Activated T-cell treated with anti-CD3 and anti-CD28 coated beads, Interleukin-2, amount 50 U/mL, for 72 hours (primary cell): ENCODE measurements around the gene RPS15. TPM values are rescaled to one million over a fixed set of nuclear protein-coding genes. Genes with fewer than 3 reads are reported as not detected.
A peak's percentile ranks its signal among the peaks of the same experiment; 100 is the strongest.

Experiments
- ATAC-seq, 2 donors: fragments of 150-1000 bp; cut with Tn5 transposase; replicated peaks in 1 of 2; 2 replicates each; pipeline ENCODE4 v1.10.0; 2021; ENCODE audit warnings: moderate library complexity in 2 of 2, mild to moderate bottlenecking in 1 of 2
- DNase-seq, 2 donors: peaks; one replicate each; pipeline ENCODE4 v3.0.0; 2021 to 2022; ENCODE audit warnings: mixed read lengths in 1 of 2
- H3K27ac Mint-ChIP-seq: one replicate; pipeline ENCODE4 v1.8.0; 2022; ENCODE audit warnings: mild to moderate bottlenecking, moderate library complexity, mixed read lengths
- H3K27me3 Mint-ChIP-seq: one replicate; pipeline ENCODE4 v1.8.0; 2022; ENCODE audit warnings: low read depth, mixed read lengths
- H3K36me3 Mint-ChIP-seq, 2 donors: one replicate each; pipeline ENCODE4 v1.8.0; 2022; ENCODE audit warnings: mixed read lengths in 2 of 2, mild to moderate bottlenecking in 1 of 2; ENCODE audit not compliant: insufficient read depth in 2 of 2
- H3K4me1 Mint-ChIP-seq: one replicate; pipeline ENCODE4 v1.8.0; 2022; ENCODE audit warnings: low read depth, mixed read lengths
- H3K4me3 Mint-ChIP-seq, 2 donors: one replicate each; pipeline ENCODE4 v1.8.0; 2022; ENCODE audit warnings: mild to moderate bottlenecking in 2 of 2, mixed read lengths in 2 of 2, moderate library complexity in 2 of 2
- H3K9me3 Mint-ChIP-seq, 2 donors: one replicate each; pipeline ENCODE4 v1.8.0; 2022; ENCODE audit warnings: mixed read lengths in 2 of 2
- total RNA-seq, 2 donors: library from RNA; stranded (reverse); gene quantifications; one replicate each; pipeline ENCODE4 v1.2.3, GENCODE V29; 2022

RPS15 gene
- total RNA-seq, 2 donors from 2014 or later, result 1,293 to 1,490 TPM

DNA sequence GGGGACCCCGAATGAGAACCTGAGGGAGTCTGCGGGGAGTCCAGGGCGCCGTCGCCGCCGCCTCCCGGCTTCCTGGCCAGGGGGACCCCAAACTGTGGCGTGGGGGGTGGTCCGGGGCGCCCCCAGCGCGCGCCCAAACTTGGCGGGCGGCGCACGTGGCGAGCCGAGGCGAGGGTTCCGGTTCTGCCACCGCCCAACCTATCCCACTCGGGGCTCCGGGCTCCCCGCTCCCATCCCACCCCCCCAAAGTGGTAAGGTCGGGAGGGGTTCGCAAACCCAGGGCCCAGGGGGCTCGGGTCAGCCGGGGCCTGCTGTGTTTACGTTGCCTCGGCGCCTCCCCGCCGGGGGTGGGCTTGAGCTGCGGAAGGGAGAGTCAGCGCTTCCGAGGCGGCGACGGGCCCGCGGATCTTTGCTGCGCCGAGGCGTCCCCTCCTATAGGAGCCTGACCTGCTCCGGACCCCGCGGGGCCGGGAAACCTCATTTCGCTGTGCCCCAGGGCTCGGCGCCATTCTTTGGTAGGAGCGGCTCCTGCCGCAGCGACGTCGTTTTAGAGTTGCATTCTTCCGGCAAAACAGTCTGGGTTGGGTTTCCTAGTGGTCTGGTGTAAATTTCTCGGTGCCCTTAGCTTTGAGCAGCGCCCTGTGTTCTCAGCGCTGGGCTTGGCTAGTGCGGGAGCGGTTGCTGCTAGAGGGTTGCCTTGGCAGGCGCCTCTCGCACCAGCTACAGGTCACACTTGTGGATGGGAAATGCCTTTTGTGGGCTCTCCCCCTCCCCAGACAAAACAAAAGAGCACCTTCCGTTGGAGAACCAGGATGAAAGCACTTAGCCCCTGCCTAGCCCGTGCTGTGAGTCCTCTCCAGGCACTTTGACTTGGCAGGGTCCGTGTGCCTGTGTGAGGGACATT lies 29.6 kb upstream of the RPS15 start:
- peaks cover 2 to 8% of the 10 kb centered on the region in 2 donors for H3K36me3 Mint-ChIP-seq
- ATAC-seq, result peak; percentile 3 to 20
- H3K9me3 Mint-ChIP-seq, result no peaks in the 10 kb centered on the region
- DNase-seq, result peak; percentile 66 to 68
- peak overlapping the region; percentile 96 to 99 for H3K4me3 Mint-ChIP-seq
- H3K27ac Mint-ChIP-seq, result peak overlapping the region; percentile 93
- peaks cover 50% of the 10 kb centered on the region for H3K4me1 Mint-ChIP-seq
- H3K27me3 Mint-ChIP-seq, result no peaks in the 10 kb centered on the region

DNA sequence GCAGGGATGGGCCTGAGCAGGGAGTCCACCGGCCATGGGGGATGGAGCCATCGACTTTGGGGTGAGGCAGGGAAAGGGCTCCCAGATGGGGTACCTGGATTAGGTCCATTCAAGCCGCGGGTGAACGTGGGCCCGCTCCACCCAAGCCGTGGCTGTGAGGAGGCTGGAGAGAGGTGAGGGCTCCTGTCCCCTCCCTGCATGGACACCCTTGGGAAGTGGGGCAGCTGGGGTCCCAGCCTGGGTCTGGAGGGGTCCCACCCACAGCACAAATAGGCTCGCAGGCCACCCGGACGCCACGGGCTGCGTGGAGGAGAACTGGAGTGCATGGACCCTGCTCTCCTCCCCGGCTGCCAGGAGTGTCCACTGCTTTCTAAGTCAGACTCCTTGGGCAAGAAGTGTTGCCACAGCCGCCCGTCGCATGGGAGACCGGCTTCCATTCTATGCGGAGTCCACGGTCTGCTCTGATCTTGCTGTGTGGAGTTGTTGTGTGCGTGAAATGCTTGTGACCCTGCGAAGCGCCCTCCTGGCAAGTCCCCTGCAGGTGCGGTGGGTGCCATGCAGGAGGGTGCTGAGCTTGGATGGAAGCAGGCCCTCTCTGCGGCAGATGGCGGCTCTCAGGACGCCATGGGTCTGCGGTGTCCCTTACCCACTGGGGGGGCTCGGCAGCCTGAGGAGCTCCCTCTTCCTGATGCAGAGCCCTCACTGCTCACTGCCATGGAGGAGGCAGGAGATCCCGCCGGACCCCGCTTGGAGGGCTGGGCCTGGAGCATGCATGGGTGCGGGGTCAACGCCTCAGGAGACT lies 28.8 kb upstream of the RPS15 start:
- Mint-ChIP-seq H3K4me1 (peaks cover 52% of the 10 kb centered on the region), H3K27me3 (no peaks in the 10 kb centered on the region), H3K9me3 (no peaks in the 10 kb centered on the region), H3K27ac (peak overlapping the region; percentile 93), H3K36me3 (peaks cover 2 to 8% of the 10 kb centered on the region in 2 donors), H3K4me3 (peak overlapping the region; percentile 96 to 99)
- no peak for DNase-seq
- ATAC-seq, result no peak

DNA sequence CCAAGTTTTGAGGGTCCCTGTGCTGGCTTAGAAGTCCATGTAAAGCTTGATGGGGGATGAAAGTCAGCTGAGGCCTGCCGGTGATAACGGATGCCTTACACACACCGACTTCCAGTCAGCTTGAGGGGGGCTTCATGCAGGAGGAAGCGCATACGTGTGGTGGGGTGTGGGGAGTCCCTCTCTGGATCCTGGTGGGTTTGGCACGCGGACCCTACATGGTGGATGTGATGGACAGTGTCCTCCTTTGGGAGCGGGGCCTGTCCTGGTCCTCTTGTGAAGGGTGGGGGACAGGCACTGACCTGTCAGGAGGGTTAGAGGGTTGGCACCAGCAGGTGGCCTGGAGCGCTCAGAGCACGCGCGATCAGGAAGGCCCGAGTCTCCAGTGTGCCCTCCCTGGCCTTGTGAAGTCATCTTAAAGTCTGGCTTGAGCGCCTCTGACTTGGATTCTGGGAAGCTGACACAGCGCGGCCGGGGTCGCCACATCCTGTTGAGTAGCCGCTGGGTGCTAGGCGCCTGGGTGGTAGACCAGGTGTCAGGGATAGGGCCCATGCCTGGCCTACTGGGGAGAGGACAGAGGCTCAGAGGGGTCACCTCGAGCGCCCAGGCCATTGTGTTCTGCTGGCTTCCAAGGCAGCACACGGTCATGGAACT lies 27.9 kb upstream of the RPS15 start:
- peak overlapping the region; percentile 93 for H3K27ac Mint-ChIP-seq
- DNase-seq (peak; percentile 30 to 53), ATAC-seq (no peak)
- H3K4me3 Mint-ChIP-seq, result peak overlapping the region; percentile 96 to 99
- H3K9me3 Mint-ChIP-seq, result no peaks in the 10 kb centered on the region
- peaks cover 58% of the 10 kb centered on the region for H3K4me1 Mint-ChIP-seq
- peaks cover 2 to 8% of the 10 kb centered on the region in 2 donors for H3K36me3 Mint-ChIP-seq
- H3K27me3 Mint-ChIP-seq, result no peaks in the 10 kb centered on the region

DNA sequence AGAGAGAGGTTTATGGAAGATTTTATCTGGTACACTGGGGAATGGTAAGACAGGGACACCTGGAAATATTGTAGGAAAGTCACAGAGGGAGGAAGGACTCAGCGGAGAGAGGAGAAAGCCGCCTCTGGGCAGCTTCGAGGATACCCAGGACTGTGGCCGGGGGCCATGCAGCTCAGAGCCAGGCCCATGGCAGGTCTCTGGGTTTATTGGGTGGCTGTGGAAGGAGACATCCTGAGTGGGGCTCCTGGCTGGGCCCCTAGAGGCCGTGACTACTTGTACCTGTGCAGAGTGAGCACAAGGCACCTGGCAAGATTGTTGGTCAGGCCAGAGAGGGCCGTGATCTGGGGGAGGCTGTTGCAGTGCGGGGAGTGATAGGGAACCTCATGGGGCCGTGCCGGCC lies 27.4 kb upstream of the RPS15 start:
- H3K27ac Mint-ChIP-seq, result peak overlapping the region; percentile 93
- H3K4me1 Mint-ChIP-seq, result peaks cover 64% of the 10 kb centered on the region
- no peaks in the 10 kb centered on the region for H3K27me3 Mint-ChIP-seq
- peaks cover 2 to 9% of the 10 kb centered on the region in 2 donors for H3K36me3 Mint-ChIP-seq
- H3K4me3 Mint-ChIP-seq, result peak overlapping the region; percentile 96 to 99
- H3K9me3 Mint-ChIP-seq, result no peaks in the 10 kb centered on the region
- ATAC-seq (no peak), DNase-seq (no peak)

DNA sequence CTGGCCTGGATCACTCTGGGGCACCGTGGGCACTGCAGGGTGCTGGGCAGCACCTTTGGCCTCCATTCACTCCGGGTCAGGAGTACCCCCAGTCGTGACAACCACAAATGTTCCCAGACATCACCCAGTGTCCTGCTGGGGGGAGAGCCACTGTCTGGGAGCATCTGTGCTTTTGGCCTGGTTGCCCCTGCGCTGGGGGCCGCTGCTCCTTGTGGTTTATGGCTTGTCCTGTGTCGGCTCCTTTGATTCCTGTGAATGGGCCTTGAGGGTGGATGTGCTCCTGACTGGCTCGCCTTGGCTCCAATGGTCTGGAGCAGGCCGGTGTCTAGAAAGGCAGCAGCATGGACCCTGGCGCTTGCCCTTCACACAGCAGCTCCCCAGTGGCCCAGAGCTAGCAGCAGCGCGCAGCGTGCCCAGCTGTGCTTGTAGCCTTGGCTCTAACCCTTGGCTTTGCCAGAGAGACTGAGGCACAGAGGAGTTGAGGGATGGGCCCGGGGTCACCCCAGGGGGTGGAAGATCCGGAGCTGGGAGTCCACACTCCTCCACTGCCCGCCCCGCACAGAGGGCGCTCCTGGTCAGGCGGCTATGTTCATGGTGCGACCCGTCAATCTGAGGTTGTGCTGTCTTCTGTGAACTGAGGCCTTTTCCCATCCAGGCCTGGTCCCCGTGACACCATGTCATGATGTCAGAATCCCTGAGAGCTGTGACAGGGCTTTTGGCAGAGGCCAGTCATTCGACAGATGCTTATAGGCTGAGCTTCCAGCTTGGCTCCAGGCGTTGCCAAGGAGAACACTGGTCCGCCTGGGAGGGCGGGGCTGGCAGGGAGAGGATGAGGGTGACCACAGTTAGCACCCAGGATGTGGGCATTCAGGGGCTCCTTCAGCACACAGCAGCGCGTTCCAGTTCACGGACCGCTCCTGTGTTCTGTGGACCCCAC lies 26.7 kb upstream of the RPS15 start:
- H3K4me3 Mint-ChIP-seq, result peak overlapping the region; percentile 96 to 99
- no peaks in the 10 kb centered on the region for H3K27me3 Mint-ChIP-seq
- H3K36me3 Mint-ChIP-seq, result peaks cover 2 to 10% of the 10 kb centered on the region in 2 donors
- peaks cover 63% of the 10 kb centered on the region for H3K4me1 Mint-ChIP-seq
- peak overlapping the region; percentile 93 for H3K27ac Mint-ChIP-seq
- DNase-seq (peak in 1 of 2 donors; percentile 31), ATAC-seq (no peak)
- H3K9me3 Mint-ChIP-seq, result no peaks in the 10 kb centered on the region

DNA sequence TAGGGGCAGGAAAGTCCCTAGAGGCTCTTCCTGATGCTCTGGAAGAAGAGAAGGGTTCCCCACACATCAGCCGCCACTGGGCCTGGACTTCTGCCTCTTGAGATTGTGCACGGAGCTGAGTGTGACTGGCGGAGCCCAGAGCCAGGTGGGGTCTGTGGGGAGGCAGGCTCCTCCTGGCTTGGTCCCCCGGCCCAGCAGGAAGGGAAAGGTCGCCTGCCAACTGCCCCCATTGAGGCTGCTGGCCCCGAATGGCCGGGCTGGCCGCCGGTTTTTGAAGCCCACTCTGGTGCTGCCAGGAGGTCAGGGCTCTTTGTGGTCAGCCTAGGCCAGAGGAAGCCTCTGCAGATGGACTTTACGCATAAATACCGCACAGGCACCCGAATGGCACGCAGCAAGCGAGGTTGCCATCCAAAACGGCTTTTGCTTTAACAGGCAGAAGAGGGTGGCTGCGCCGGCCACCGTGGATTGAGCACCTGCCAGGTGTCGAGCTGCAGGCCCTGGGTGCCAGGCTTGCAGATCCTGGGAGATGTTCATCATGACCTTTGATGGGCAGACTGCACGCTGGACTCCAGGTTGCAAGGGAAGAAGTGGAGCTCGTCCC lies 25.8 kb upstream of the RPS15 start:
- peaks cover 2 to 13% of the 10 kb centered on the region in 2 donors for H3K36me3 Mint-ChIP-seq
- H3K4me1 Mint-ChIP-seq, result peaks cover 65% of the 10 kb centered on the region

DNA sequence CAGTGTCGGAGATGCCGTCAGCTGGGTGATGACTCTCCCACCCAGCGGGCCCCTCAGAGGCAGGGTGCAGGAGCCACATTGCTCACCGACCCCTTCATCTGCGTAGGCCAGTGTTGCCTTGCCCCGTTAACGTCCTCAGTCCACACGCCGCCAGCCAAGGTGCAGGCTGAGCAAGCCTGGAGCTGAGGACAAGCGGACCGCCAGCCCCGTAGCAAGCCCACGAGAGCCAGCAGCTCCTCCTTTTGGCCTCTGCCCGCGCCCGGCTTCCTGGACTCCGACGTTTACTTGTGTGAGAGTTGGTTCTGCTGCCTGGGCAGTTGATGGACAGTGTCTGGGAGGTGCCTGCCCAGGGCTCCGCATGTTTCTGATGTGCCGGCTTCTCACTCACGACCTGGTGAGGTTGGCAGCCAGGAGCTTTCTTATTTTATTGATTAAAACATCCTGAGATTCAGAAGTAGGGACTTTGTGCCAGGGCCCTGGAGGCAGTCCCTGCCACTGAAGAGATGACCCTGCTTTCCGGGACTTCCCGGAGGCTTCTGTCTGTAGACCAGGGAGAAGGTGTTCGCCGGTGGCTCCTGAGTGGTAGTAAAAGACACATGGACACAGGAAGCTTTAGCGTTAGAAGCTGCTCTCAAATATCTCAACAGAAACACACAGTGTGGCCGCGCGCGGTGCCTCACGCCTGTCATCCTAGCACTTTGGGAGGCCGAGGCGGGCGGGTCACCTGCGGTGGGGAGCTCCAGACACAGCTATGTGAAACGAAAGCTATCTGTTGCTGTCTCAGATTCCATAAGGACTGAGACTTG lies 25.0 kb upstream of the RPS15 start:
- Mint-ChIP-seq H3K27me3 (no peaks in the 10 kb centered on the region), H3K36me3 (peaks cover 2 to 15% of the 10 kb centered on the region in 2 donors), H3K4me1 (peaks cover 69% of the 10 kb centered on the region), H3K4me3 (peak overlapping the region; percentile 28 to 40), H3K27ac (peak overlapping the region; percentile 29), H3K9me3 (no peaks in the 10 kb centered on the region)
- DNase-seq (no peak), ATAC-seq (no peak)

More for the DNA sequence above, 25.8 kb upstream of the RPS15 start:
- ATAC-seq (no peak), DNase-seq (no peak)
- H3K9me3 Mint-ChIP-seq, result no peaks in the 10 kb centered on the region
- no peaks in the 10 kb centered on the region for H3K27me3 Mint-ChIP-seq
- H3K27ac Mint-ChIP-seq, result no peak overlapping the region
- H3K4me3 Mint-ChIP-seq, result peak overlapping the region in 1 of 2 donors; percentile 34

DNA sequence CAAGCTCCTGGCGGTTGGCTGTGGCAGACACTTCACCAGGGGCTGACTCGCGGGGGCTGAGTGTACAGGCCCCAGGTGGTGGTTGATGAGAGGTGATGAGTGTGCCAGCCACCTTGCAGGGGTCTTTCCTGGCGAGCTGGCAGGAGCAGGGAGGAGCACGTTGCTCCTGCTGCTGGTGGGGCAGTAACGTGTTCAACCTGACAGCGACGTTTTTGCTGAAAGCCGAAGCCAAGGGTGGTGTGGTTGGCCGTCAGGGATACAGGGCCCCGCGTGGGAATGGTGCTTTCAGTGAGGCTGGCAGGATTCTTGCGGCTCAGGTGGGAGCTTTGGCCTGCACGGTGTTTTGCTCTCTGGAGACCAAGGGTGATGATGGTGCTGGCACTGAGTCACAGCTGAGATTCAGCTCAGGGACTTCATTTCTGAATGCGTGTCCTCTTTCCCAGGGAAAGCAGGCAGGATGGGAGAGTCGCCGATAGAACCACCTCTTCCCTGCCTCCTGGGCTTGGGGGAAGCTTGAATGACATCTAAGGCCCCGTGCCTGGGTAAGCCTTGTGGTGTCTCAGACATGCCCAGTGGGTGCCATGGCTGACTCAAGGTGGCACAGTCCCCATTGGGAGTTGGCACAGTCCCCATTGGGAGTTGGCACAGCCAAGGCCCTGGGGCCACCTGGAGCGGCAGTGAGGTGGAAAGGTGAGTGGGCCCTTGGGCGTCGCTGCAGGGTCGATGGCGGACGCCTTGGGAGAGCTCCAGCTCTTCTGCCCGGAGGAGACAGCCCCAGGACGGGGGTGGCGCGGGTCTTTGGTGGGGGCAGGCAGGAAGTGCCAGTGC lies 22.0 kb upstream of the RPS15 start:
- H3K36me3 Mint-ChIP-seq, result peaks cover 5 to 17% of the 10 kb centered on the region in 2 donors
- peak overlapping the region; percentile 64 for H3K27ac Mint-ChIP-seq
- H3K4me3 Mint-ChIP-seq, result peak overlapping the region in 1 of 2 donors; percentile 66
- DNase-seq (no peak), ATAC-seq (no peak)
- H3K27me3 Mint-ChIP-seq, result no peaks in the 10 kb centered on the region
- H3K4me1 Mint-ChIP-seq, result peaks cover 42% of the 10 kb centered on the region
- no peaks in the 10 kb centered on the region for H3K9me3 Mint-ChIP-seq

DNA sequence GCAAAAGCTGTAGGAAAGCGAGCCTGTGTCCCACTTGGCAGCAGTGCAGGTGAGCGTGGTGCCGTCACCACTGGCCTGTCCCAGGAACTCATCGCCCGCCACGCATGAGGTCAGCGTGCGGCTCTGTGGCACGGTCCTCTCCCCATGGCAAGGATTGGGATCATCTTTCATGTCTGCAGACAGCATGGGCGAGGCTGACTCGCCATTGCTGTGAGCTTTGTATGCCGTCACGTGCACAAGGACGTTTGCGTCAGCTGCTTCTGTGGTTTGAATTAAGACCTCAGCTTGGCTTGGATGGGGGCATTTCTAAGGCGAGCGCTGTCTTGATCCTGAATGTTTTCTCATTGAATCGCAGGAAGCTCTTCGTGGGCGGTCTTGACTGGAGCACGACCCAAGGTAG lies 21.1 kb upstream of the RPS15 start:
- H3K36me3 Mint-ChIP-seq, result peaks cover 5 to 17% of the 10 kb centered on the region in 2 donors
- peaks cover 33% of the 10 kb centered on the region for H3K4me1 Mint-ChIP-seq
- H3K9me3 Mint-ChIP-seq, result no peaks in the 10 kb centered on the region
- DNase-seq, result no peak
- no peak overlapping the region for H3K27ac Mint-ChIP-seq
- H3K4me3 Mint-ChIP-seq, result no peak overlapping the region
- no peak for ATAC-seq
- H3K27me3 Mint-ChIP-seq, result no peaks in the 10 kb centered on the region

DNA sequence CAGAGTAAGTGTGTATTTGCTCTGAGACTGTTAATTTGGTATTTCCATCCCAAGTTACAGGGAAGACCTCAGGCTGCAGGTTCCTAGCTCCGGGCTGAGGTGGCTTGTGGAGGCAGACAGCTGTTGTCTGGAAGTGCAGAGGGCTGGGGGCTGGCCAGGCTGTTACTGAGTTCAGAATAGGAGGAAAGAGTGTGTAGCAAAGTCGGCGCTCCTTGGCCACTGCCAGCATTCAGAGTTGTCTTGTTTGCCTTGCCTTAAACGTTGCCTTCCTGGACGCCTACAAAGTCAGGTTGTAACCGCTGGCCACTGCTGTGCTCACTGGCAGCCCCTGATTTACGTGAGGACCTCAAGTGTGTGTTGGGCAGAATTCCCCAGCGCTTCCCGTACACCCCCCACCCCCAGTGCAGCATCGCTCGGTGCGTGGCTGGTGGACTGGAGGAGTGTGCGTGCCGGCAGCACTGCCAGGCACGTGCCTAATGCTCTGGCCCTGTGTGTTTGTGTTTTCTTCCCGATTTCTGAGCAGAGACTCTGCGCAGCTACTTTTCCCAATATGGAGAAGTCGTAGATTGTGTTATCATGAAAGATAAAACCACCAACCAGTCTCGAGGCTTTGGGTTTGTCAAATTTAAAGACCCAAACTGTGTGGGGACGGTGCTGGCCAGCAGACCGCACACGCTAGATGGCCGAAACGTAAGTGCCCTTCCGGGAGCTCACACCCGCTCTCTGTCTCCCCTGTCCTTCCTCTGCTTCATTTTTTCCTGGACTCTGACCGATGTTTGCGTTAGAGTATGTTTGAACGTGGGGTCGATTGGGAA lies 20.3 kb upstream of the RPS15 start:
- DNase-seq, result no peak
- peaks cover 31% of the 10 kb centered on the region for H3K4me1 Mint-ChIP-seq
- H3K27ac Mint-ChIP-seq, result peak overlapping the region; percentile 48
- H3K4me3 Mint-ChIP-seq, result no peak overlapping the region
- no peak for ATAC-seq
- no peaks in the 10 kb centered on the region for H3K9me3 Mint-ChIP-seq
- peaks cover 8 to 21% of the 10 kb centered on the region in 2 donors for H3K36me3 Mint-ChIP-seq
- H3K27me3 Mint-ChIP-seq, result no peaks in the 10 kb centered on the region
